Stimulated activated naive B cell treated with anti-CD40 and anti-IgM and Interleukin-4, amounts not matched to agents 10 μg/mL and 1 μg/mL and 100 μg/mL, for 72 hours (primary cell): ENCODE results near the gene RASGRP1.

ENCODE experiments used
- ATAC-seq, 2 donors: fragments of 150-1000 bp; cut with Tn5 transposase; replicated peaks; 2 replicates each; pipeline ENCODE4 v1.10.0; 2021; ENCODE audit warnings: moderate library complexity in 1 of 2
- DNase-seq: peaks from one replicate; pipeline ENCODE4 v3.0.0; 2021
- H3K27ac Mint-ChIP-seq: one replicate; pipeline ENCODE4 v1.8.0; 2022; ENCODE audit warnings: mild to moderate bottlenecking, mixed read lengths
- H3K27me3 Mint-ChIP-seq, 2 donors: one replicate each; pipeline ENCODE4 v1.8.0; 2022; ENCODE audit warnings: mixed read lengths in 2 of 2
- H3K36me3 Mint-ChIP-seq, 2 donors: one replicate each; pipeline ENCODE4 v1.8.0; 2022; ENCODE audit warnings: mixed read lengths in 2 of 2, mild to moderate bottlenecking in 1 of 2
- H3K4me1 Mint-ChIP-seq, 2 donors: one replicate each; pipeline ENCODE4 v1.8.0; 2022; ENCODE audit warnings: mixed read lengths in 2 of 2, mild to moderate bottlenecking in 1 of 2
- H3K4me3 Mint-ChIP-seq, 2 donors: one replicate each; pipeline ENCODE4 v1.8.0; 2022; ENCODE audit warnings: mild to moderate bottlenecking in 2 of 2, mixed read lengths in 2 of 2, moderate library complexity in 1 of 2
- H3K9me3 Mint-ChIP-seq, 2 donors: one replicate each; pipeline ENCODE4 v1.8.0; 2022; ENCODE audit warnings: mixed read lengths in 2 of 2, mild to moderate bottlenecking in 1 of 2

The RASGRP1 gene

DNA sequence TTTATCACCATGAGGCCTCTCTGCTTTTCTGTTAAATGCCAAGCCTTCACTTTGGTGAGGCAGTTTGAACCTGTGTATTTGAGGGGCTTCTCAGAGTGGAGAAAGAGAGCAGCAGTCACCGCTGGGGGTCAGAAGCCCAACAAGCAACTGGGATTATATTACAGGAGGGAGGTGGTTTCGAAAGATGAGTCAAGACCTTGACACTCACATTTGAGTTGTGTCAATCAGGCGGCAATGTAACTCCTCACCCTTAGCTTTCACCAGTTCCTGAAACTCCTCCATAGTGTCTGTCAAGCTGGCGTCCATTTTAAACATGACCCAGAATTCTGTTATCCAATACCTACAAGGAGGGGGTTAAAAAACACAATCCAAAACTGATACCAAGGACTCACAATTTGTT, 46.5 kb downstream of the RASGRP1 start:
- no peak overlapping the region for H3K4me3 Mint-ChIP-seq
- H3K4me1 Mint-ChIP-seq: peaks cover 9 to 21% of the 10 kb centered on the region in 2 donors
- no peak overlapping the region for H3K27ac Mint-ChIP-seq
- H3K36me3 Mint-ChIP-seq: peaks cover 19% of the 10 kb centered on the region in 2 donors
- H3K27me3 Mint-ChIP-seq: no peaks in the 10 kb centered on the region
- ATAC-seq (no peak), DNase-seq (no peak)
- H3K9me3 Mint-ChIP-seq: no peaks in the 10 kb centered on the region

GRCh38 chr15:38517312-38517975, 47.2 kb downstream of the RASGRP1 start:
- H3K4me1 Mint-ChIP-seq: peaks cover 7 to 16% of the 10 kb centered on the region in 2 donors
- DNase-seq (no peak), ATAC-seq (no peak)
- no peak overlapping the region for H3K4me3 Mint-ChIP-seq
- no peak overlapping the region for H3K27ac Mint-ChIP-seq
- peaks cover 15 to 20% of the 10 kb centered on the region in 2 donors for H3K36me3 Mint-ChIP-seq
- H3K9me3 Mint-ChIP-seq: no peaks in the 10 kb centered on the region
- no peaks in the 10 kb centered on the region for H3K27me3 Mint-ChIP-seq

GRCh38 chr15:38516626-38517025, 48.0 kb downstream of the RASGRP1 start:
- no peak for ATAC-seq
- H3K27ac Mint-ChIP-seq: no peak overlapping the region

GRCh38 chr15:38514601-38515000, 50.0 kb downstream of the RASGRP1 start:
- Mint-ChIP-seq H3K4me1 (peaks cover 7 to 10% of the 10 kb centered on the region in 2 donors), H3K36me3 (peaks cover 25% of the 10 kb centered on the region in 2 donors), H3K4me3 (no peak overlapping the region), H3K9me3 (no peaks in the 10 kb centered on the region), H3K27ac (peak overlapping the region; percentile 76), H3K27me3 (no peaks in the 10 kb centered on the region)
- DNase-seq: peak; percentile 3
- peak; percentile 73 to 76 for ATAC-seq

More at GRCh38 chr15:38516626-38517025, 48.0 kb downstream of the RASGRP1 start:
- DNase-seq: no peak
- H3K27me3 Mint-ChIP-seq: no peaks in the 10 kb centered on the region
- H3K4me3 Mint-ChIP-seq: no peak overlapping the region
- peaks cover 7 to 16% of the 10 kb centered on the region in 2 donors for H3K4me1 Mint-ChIP-seq
- H3K36me3 Mint-ChIP-seq: peaks cover 17 to 22% of the 10 kb centered on the region in 2 donors
- H3K9me3 Mint-ChIP-seq: no peaks in the 10 kb centered on the region

GRCh38 chr15:38512901-38513300, 51.7 kb downstream of the RASGRP1 start:
- no peaks in the 10 kb centered on the region for H3K27me3 Mint-ChIP-seq
- DNase-seq: no peak
- H3K36me3 Mint-ChIP-seq: peaks cover 23 to 25% of the 10 kb centered on the region in 2 donors
- H3K27ac Mint-ChIP-seq: no peak overlapping the region
- H3K4me3 Mint-ChIP-seq: no peak overlapping the region
- H3K4me1 Mint-ChIP-seq: peaks cover 7 to 10% of the 10 kb centered on the region in 2 donors
- H3K9me3 Mint-ChIP-seq: no peaks in the 10 kb centered on the region
- no peak for ATAC-seq

- H3K27me3 Mint-ChIP-seq: no peaks in the 10 kb centered on the region
- H3K27ac Mint-ChIP-seq: no peak overlapping the region
- peaks cover 8 to 21% of the 10 kb centered on the region in 2 donors for H3K36me3 Mint-ChIP-seq
- ATAC-seq (no peak), DNase-seq (no peak)
- no peaks in the 10 kb centered on the region for H3K9me3 Mint-ChIP-seq
- no peak overlapping the region for H3K4me3 Mint-ChIP-seq
- peaks cover 0 to under 1% of the 10 kb centered on the region in 2 donors for H3K4me1 Mint-ChIP-seq
Measured at GRCh38 chr15:38509152-38509551, 55.5 kb downstream of the RASGRP1 start.

- H3K27me3 Mint-ChIP-seq: no peaks in the 10 kb centered on the region
- H3K9me3 Mint-ChIP-seq: no peaks in the 10 kb centered on the region
- peaks cover 8 to 21% of the 10 kb centered on the region in 2 donors for H3K36me3 Mint-ChIP-seq
- no peak for DNase-seq
- no peaks in the 10 kb centered on the region for H3K4me1 Mint-ChIP-seq
- no peak for ATAC-seq
- no peak overlapping the region for H3K4me3 Mint-ChIP-seq
- H3K27ac Mint-ChIP-seq: no peak overlapping the region
Measured at GRCh38 chr15:38508647-38509046, 56.0 kb downstream of the RASGRP1 start.

DNA sequence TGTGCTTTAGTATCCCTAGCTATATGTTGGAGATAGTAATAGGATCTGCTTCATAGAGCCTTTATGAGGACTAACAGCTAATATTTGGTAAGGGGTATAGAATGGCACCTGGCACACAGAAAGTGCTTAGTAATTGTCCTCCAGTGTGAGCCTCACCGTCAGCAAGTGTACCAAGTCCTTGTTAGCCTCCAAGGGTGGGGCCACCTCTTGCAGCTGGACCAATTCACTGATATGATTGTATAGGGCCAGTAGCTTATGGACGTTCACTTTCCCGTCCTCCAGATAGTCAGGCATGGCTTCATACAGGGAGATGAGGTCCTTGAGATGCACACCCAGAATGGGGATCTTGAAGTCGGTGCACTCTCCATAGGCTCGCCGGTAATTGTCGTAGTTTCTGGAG, 57.0 kb downstream of the RASGRP1 start:
- H3K27ac Mint-ChIP-seq: no peak overlapping the region
- peaks cover 13 to 29% of the 10 kb centered on the region in 2 donors for H3K36me3 Mint-ChIP-seq
- no peaks in the 10 kb centered on the region for H3K9me3 Mint-ChIP-seq
- no peak for ATAC-seq
- DNase-seq: no peak
- no peaks in the 10 kb centered on the region for H3K4me1 Mint-ChIP-seq
- no peak overlapping the region for H3K4me3 Mint-ChIP-seq
- no peaks in the 10 kb centered on the region for H3K27me3 Mint-ChIP-seq

DNA sequence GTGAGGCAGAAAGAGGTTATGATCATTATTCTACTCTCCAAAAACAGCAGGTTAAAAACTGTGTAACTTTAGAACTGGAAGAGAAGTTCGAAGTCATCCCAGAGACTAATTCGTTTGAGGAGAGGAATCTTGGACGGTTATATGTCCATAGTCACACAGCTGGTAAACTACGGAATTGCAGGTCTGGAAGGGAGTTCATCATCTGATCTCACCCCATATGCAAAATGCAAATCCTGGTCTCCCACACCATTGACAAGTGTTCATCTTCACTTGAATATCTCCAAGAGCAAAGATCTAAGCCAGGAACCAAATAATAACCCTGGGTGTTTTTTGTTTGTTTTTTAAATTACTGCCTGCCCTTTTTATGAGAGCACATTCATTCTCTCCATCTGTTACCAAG, 57.6 kb downstream of the RASGRP1 start:
- no peaks in the 10 kb centered on the region for H3K27me3 Mint-ChIP-seq
- H3K9me3 Mint-ChIP-seq: no peaks in the 10 kb centered on the region
- H3K4me1 Mint-ChIP-seq: no peaks in the 10 kb centered on the region
- DNase-seq (no peak), ATAC-seq (no peak)
- H3K36me3 Mint-ChIP-seq: peaks cover 12 to 31% of the 10 kb centered on the region in 2 donors
- H3K27ac Mint-ChIP-seq: no peak overlapping the region
- no peak overlapping the region for H3K4me3 Mint-ChIP-seq

DNA sequence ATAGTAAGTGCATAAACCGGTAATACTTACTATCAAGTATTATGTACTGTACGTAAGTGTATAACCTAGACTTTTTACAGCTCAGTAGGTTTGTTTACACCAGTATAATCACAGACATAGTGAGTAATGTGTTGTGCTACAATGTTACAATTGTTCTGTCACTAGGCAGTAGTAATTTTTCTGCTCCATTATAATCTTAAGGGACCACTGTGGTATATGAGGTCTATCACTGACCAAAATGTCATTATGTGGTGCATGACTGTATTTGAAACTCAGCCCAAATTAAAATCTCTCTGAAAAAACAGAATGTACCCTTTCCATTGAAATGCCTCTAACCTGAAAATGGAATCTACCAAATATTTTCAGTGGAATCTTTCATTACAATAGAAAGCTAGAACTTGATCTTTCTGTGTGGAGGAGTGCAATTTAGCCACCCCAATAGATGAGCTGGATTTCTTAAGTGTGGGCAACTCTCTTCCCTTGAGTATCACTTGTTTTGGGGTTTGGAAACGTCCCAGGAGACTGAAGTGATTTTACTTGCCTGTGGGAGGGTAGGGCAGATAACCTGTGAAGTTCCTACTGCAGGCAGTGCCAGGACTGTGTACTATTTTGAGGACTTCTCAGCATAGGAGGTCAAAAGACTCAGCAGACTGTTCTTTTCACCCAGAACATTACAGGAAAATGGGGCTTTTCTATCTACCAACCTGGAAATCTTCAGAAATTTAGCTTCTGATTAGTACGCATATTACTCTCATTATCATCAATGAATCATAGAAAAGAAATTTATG, 59.7 kb downstream of the RASGRP1 start:
- H3K36me3 Mint-ChIP-seq: peaks cover 27 to 38% of the 10 kb centered on the region in 2 donors

DNA sequence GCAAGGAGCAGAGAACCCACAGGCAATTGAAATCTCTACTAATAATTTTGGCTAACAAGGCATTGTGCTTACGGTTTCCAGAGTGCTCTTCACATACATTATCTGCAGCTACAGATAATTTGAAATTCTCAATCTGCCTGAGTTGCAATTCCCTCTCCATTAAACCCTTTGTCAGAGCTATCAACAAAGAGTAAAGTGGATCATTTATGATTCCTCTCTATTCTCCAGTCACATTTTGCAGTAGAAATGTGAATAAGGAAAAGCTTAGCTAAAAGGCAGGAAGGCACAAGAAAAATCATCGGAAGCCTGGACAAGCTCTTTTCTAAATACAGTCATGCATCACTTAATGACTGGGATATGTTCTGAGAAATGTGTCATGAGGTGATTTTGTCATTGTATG, 61.1 kb downstream of the RASGRP1 start:
- DNase-seq (no peak), ATAC-seq (no peak)
- Mint-ChIP-seq H3K27me3 (no peaks in the 10 kb centered on the region), H3K9me3 (peaks cover 0 to 4% of the 10 kb centered on the region in 2 donors), H3K4me3 (no peak overlapping the region), H3K4me1 (peaks cover 0 to 2% of the 10 kb centered on the region in 2 donors), H3K27ac (no peak overlapping the region), H3K36me3 (peaks cover 39 to 52% of the 10 kb centered on the region in 2 donors)

More for the DNA sequence above, 59.7 kb downstream of the RASGRP1 start:
- H3K27me3 Mint-ChIP-seq: no peaks in the 10 kb centered on the region
- H3K4me3 Mint-ChIP-seq: no peak overlapping the region
- H3K27ac Mint-ChIP-seq: peak overlapping the region; percentile 9
- DNase-seq: no peak
- H3K9me3 Mint-ChIP-seq: peaks cover 0 to 2% of the 10 kb centered on the region in 2 donors
- ATAC-seq: no peak
- no peaks in the 10 kb centered on the region for H3K4me1 Mint-ChIP-seq

- no peak for ATAC-seq
- Mint-ChIP-seq H3K27me3 (no peaks in the 10 kb centered on the region), H3K36me3 (peaks cover 41 to 42% of the 10 kb centered on the region in 2 donors), H3K27ac (no peak overlapping the region), H3K4me1 (peaks cover 0 to 2% of the 10 kb centered on the region in 2 donors), H3K9me3 (peaks cover 0 to 4% of the 10 kb centered on the region in 2 donors), H3K4me3 (no peak overlapping the region)
- DNase-seq: no peak
Measured at GRCh38 chr15:38499651-38500050, 65.0 kb downstream of the RASGRP1 start.

GRCh38 chr15:38496151-38496550, 68.5 kb downstream of the RASGRP1 start:
- DNase-seq (no peak), ATAC-seq (no peak)
- no peak overlapping the region for H3K27ac Mint-ChIP-seq
- H3K27me3 Mint-ChIP-seq: no peaks in the 10 kb centered on the region
- peaks cover 0 to 4% of the 10 kb centered on the region in 2 donors for H3K9me3 Mint-ChIP-seq
- H3K4me1 Mint-ChIP-seq: peaks cover 0 to 2% of the 10 kb centered on the region in 2 donors
- no peak overlapping the region for H3K4me3 Mint-ChIP-seq
- peaks cover 32 to 33% of the 10 kb centered on the region in 2 donors for H3K36me3 Mint-ChIP-seq

DNA sequence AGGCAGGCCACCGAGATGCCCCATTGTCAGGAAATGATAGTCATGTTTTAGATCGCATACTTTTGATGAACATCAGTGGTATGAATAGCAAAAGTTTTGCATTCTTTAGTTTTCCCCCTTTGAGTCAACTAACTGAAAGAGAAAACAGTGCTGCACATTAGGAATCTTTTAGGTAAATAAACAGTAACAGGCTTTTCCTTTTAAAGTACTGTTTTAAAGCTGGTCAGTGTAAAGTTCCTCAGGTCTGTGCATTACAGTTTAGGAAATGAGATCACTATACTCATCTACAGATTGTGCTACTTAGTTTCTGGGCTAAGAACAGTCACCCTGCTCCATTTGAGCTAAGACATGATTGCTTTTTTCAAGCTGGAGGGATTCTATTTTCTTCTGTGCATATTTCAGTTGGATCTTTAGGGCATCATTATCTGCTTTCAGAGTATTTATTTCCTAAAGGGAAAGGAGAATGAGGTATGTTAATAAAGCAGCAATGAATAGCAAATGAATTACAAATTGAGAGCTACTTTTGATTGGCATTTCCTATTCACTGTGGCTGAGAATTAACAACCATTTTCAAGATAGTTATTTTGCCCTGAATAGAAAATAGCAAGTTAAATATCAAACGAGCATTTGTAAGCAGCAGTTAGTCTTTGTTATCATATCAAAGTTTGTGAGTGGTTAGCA, 74.2 kb downstream of the RASGRP1 start:
- Mint-ChIP-seq H3K36me3 (peaks cover 19 to 20% of the 10 kb centered on the region in 2 donors), H3K4me3 (no peak overlapping the region), H3K27ac (no peak overlapping the region), H3K27me3 (no peaks in the 10 kb centered on the region), H3K4me1 (peaks cover 2 to 5% of the 10 kb centered on the region in 2 donors), H3K9me3 (no peaks in the 10 kb centered on the region)
- DNase-seq: no peak
- ATAC-seq: no peak
